Right ventricle myocardium superior (tissue), 1 donor: ENCODE data around the gene IER5L. TPM values are rescaled to one million over a fixed set of nuclear protein-coding genes. Genes with fewer than 3 reads are reported as not detected.
"Not testable (repeated sequence)": the region's sequence is repeated elsewhere in the genome, so short reads cannot be mapped to it uniquely, and the experiment has no call there.

Experiments used
- ATAC-seq: fragments of 200-7000 bp; cut with Tn5 transposase; one replicate; pipeline ENCODE4 v1.9.1; 2020; ENCODE audit warnings: mild to moderate bottlenecking; ENCODE audit not compliant: poor library complexity
- DNase-seq: peaks from one replicate; pipeline ENCODE4 v3.0.0-alpha.2; 2020
- intact Hi-C: fragments of 100-400 bp; cut with DNase I; formaldehyde crosslinking; loops from one replicate; pipeline ENCODE4 v1.11.2; 2022
- total RNA-seq: library from RNA; stranded (reverse); fragmentation: NEBNext Ultra II Directional; extraction: Animal tissue kit (Norgen Biotek cat#: 25700); gene quantifications from one replicate; pipeline ENCODE4 v1.2.1, GENCODE V29; 2021
- donor health status: DM: no; HTN: yes; CAD: no; lungs with severe emphysema.

IER5L gene
- total RNA-seq, 1 donor from 2014 or later: 3.5 TPM

DNA sequence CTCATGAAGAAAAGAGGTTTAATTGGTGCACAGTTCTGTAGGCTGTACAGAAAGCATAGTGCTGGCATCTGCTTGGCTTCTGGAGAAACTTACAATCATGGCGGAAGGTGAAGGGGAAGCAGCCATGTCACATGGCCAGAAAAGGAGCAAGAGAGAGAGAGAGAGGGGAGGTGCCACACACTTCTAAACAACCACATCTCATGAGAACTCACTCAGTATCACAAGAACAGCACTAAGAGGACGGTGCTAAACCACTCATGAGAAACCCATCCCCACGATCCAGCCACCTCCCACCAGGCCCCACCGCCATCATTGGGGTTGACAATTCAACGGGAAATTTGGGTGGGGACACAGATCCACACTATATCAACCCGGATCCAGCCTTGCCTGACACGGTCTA is 28.8 kb upstream of the IER5L start:
- ATAC-seq (no peak), DNase-seq (no peak)
- intact Hi-C loops: no loop called here

DNA sequence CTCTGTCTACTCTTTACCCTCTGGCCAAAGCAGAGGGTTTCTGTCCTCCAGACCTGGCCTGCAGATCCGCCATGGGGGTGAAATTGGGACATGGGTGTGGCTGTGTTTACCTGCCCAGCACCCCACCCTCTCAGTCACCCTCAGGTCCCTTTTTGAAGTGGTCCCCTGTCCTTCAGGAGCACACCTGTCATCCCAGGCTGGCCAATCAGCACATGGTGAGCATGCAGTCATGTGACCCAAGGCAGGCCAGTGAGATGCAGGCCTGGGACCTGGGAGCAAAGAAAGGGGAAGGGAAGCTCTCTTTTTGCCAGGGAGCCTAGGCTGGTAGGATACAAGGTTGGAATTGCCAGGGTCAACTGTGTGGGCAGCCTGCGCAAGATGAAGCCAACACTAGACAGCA is 28.3 kb upstream of the IER5L start:
- ATAC-seq: no peak
- intact Hi-C loops: no loop called here
- no peak for DNase-seq

DNA sequence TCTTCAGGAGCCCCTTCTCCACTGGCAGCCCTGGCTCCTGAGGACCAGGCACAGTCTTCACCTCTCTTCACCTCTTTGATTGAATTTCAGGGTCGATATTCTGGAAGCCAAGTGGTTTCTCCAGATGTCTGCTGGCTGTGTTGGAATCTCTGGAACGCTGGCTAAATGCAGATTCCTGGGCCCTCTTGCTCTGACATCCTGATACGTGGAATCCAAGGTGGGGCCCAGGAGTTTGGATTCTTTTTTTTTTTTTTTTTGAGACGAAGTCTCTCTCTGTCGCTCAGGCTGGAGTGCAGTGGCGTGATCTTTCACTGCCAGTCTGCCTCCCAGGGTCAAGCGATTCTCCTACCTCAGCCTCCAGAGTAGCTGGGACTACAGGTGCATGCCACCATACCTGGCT is 26.8 kb upstream of the IER5L start:
- ATAC-seq: no peak
- no peak for DNase-seq
- intact Hi-C loops: no loop called here

DNA sequence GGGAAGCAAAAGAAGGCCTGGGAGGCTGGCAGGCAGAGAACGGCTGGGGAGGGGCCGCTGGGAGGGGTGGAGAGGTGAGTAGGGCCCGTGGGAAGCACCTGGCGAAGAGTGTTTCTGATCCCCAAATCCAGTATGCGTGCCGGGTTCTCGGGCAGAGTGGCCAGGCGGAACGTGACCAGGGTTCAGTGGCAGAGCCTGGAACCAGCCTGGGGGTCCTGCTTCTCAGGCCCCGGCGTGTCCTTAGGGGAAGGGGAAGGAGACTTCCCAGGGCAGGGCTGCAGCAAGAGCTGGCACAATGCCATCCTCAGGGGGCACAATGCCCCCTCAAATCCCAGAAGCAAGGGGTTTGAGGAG is 25.5 kb upstream of the IER5L start:
- no peak for DNase-seq
- intact Hi-C loops: no loop called here
- no peak for ATAC-seq

DNA sequence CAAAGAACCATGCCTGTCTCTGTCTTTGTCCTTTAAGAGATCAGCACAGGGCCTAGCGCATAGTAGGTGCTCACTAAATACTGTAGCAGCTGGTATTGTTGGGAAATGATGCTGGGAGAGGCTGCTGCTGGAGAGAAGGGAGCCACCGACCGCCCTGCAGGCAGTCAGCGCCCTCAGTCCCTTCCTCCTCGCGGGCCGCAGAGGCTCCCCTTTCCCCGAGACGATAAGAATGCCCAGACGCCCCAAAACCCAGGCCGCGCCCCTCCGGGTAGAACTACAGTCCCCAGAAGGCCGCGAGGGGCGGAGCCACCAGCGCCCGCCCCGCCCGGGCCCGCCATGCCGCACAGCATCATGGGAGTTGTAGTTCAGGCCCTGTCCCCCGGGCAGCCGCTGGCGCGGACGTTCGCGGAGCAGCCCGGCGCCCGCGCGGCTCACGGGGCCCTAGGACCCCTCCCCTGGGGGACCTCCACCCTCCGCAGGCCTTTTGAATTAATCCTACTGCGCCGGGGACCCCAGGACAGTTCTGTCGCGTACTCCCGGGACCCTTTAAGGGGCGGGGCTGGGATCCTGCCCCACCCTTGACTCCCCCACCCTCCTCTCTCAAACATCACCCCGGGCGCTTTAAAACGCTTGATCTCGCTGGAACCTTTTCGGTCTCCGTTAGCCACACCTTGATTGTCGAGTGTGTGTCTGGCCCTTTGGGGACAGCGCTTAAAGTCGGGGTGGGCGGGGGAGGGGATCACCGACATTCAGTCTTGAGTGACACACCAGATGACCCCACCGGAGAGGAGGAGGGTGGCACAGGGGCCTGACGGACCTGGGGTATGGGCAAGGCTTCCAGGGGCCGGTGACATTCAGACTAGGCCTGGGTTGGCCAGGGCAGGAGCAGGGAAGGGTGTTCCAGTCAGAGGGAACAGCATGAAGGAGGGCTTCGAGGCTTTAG is 24.8 kb upstream of the IER5L start:
- DNase-seq (peak; percentile 93), ATAC-seq (peak; percentile 97)
- intact Hi-C loops: no loop called here

DNA sequence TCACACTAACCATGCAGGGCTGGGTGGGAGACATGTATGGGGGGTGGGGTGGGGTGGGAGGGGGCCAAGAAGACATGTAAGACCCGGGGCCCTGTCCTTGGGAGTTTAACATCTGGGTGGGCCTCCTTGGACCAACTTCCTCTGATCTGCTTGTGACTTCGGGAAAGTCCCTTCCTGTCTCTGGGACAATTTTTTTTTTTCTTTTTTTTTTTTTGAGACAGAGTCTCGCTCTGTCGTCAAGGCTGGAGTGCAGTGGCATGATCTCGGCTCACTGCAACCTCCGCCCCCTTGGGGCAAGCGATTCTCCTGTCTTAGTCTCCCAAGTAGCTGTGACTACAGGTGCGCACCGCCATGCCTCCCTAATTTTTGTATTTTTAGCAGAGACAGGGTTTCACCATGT is 23.8 kb upstream of the IER5L start:
- DNase-seq: no peak
- intact Hi-C loops: no loop called here
- no peak for ATAC-seq

DNA sequence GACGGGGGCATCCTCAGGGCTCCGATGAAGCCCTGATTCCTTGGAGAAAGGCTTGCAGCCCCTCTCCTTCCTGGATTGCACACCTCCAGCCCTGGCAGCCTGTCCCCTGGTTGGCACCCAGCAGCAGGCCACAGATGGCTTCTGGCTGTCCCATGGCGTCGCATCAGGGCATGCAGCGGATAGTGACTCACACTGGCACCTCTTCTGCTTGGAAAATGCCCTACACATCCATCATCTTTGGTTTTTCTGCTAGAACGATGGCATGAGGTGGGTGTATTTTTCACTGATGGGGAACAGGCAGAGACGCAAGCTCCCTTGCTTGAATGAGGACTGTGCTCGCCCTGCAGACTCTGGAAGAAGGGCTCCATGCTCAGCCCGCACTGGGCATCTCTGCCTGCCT is 23.2 kb upstream of the IER5L start:
- ATAC-seq: no peak
- intact Hi-C loops: no loop called here
- no peak for DNase-seq

DNA sequence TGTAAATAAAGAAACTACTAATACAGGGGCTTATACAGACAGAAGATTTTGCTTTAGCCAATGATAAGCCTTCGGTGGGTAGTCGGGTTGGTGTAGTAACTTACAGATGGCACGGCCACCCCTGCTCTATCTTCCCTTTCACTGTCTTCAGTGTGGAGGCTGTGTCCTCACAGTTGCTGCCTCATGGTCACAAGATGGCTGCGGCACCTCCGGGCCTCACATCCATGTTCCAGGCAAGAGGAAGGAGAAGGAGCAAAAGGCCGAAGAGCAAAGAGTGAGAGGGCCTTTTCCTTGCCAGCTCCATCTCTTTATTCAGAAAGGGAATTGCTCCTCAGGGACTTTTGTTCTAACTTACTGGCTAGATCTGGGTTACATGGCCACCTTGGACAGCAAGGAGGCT is 22.2 kb upstream of the IER5L start:
- DNase-seq (no peak), ATAC-seq (no peak)
- intact Hi-C loops: no loop called here

DNA sequence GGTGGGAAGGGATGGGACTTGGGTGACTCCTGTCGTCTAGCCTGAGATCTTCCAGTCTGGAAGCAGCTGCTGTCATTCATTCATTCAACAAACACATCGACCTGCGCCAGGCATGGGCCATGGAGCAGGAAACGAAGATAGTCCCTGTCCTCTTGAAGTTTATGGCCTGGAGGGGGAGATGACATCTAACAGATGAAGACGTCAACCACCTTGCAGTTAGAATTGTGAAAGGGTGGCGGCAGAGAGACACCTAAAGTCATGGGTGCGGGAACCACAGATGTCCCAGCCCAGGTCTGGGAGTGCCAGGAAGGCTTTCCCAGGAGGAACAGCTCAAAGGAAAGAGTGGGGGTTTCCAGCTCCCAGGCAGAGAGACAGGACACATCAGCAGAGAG is 21.0 kb upstream of the IER5L start:
- ATAC-seq (no peak), DNase-seq (no peak)
- intact Hi-C loops: no loop called here

DNA sequence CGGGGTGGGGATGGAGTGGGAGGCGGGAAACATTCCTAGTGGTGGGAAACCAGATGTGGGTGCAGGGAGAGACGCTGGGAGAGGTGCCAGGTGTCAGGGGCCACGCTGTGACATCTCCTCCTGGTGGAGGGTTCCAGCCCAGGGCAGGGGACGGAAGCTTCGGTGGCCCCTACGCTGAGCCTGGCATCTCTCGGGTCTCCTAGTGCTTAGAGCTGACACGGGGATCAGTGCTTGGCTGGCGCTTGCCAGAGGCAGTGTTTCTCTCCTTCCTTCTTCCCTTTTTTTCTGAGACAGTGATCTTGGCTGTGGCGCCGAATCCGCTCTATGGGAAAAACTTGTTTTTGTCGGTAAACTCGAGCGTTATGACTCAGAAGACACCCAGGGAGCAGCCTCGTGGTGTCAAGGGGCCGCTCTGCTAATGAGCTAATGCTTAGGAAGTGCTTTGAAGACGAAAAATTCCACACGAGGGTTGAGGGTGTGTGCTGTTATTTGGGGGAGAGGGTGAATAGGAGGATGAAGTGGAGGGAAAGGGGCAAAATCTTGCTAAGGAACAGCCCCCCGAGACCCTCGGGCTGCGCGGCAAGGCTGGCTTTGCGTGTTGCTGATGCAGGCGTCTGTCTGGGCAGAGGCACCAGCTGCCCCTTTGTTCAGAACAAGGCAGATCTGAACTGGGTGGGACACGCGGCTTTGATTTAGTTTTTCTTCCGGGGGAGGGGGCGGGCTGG is 20.4 kb upstream of the IER5L start:
- peak; percentile 50 for ATAC-seq
- DNase-seq: peak; percentile 78

DNA sequence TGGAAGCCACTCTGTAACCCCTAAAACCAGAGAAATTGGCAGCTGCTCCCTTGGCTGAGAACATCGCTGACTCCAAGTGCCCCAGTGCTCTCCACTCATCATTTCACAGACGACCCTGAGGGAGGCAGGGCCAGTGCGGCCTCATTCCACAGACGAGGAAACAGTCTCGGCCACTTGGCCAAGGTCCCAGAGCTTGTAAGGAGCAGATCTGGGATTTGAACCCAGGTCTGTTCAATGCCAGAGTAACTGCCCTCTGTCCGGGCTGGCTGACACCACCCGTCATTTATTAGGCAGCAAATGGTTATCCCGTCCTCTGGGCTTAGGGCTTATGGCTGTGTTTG is 19.9 kb upstream of the IER5L start:
- intact Hi-C loops: no loop called here
- peak; percentile 2 for ATAC-seq
- peak; percentile 66 for DNase-seq

More for the DNA sequence above, 20.4 kb upstream of the IER5L start:
- intact Hi-C loops: no loop called here

DNA sequence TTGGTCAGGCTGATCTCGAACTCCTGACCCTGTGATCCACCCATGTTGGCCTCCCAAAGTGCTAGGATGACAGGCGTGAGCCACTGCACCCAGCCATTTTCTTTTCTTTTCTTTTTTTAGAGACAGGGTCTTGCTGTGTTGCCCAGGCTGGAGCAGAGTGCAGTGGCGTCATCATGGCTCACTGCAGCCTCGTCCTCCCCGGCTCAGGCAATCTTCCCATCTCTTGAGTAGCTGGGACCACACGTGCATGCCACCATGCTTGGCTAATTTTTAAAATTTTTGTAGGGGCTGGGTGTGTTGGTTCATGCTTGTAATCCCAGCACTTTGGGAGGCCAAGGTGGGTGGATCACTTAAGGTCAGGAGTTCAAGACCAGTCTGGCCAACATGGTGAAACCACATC is 19.0 kb upstream of the IER5L start:
- ATAC-seq, DNase-seq, intact Hi-C loops: not testable (repeated sequence)

DNA sequence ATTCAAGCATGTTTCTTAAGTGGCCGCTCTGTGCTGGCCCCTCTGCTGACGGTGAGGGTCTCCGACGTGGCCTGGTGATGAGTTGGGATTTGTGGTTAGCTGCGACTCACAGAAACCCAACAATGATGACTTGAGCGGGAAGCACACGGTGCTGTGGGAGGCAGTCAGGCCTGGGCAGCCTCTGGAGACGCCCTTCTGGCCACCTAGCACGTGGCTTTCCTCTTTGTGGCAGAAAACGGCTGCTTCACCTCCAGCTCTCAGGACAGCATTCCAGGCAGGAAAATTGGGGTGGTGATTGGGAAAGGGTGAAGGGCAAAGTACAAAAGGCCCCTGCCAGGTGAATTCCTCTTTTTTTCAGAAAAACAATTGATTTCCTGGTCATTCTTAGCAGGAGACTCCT is 17.5 kb upstream of the IER5L start:
- DNase-seq (no peak), ATAC-seq (no peak)
- intact Hi-C loops: no loop called here

DNA sequence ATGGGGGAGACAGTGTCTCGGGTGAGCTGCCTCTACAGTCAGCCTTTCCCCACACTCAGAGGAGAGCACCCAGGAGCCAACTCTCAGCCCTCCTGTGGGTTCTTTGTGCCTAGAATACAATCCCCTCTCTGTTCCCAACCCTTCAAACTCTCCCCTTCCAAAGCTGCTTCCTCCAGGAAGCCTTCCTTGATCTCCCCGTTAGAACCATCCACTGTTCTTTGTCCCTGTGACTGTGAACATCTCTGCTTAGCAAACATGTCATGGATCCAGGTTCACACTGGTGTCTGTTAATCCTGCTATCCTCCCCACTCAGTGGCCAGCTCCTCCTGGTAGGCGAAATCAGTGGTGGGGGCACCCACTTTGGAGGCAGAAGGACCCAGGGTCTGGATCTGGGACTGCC is 16.2 kb upstream of the IER5L start:
- intact Hi-C loops: no loop called here
- ATAC-seq (no peak), DNase-seq (no peak)

DNA sequence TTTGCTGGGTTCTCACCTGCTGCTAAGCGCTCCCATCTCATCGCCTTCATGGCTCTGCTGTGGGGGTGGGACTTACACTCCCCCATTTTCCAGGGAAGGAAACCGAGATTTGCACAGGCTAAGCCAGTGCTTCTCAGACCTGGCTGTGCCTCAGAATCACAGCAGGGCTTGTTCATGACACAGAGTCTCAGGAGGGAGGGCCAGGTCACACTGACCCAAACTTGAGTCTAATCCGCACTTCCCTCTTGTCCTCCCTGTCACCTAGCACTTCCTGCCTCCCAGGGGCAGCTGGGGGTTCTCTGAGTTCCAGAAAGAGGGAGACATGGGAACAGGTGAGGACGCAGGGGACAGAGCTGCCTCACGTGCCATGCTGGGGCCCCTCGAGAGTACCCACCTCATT is 15.6 kb upstream of the IER5L start:
- intact Hi-C loops: no loop called here
- ATAC-seq (no peak), DNase-seq (no peak)

DNA sequence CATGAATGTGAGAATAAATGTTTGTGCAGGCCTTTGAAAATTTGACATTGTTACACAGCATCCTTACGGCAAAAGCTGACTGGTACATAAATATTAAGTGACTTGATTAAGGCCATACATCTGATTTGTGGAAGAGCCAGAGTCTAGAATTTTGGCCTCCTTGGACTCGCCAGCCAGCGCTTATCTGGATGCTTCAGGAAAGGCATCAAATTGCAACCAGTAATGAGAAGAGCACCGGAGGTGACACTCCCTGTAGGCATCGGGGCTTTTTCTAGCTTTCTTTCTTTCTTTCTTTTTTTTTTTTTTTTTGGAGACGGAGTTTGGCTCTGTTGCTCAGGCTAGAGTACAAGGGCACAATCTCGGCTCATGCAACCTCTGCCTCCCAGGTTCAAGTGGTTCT is 13.2 kb upstream of the IER5L start:
- ATAC-seq: no peak
- intact Hi-C loops: no loop called here

DNA sequence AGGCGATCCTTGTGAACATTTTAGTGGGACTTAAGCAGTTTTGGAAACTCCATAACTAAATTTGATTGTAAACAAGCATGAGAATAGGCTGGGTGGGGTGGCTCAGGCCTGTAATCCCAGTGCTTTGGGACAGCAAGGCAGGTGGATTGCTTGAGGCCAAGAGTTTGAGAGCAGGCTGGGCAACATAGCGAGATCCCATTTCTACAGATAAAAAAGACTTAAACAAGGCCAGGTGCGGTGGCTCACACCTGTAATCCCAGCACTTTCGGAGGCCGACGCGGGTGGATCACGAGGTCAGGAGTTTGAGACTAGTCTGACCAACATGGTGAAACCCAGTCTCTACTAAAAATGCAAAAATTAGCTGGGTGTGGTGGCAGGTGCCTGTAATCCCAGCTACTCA is 11.9 kb upstream of the IER5L start:
- intact Hi-C loops, ATAC-seq: not testable (repeated sequence)

More for the DNA sequence above, 13.2 kb upstream of the IER5L start:
- no peak for DNase-seq

DNA sequence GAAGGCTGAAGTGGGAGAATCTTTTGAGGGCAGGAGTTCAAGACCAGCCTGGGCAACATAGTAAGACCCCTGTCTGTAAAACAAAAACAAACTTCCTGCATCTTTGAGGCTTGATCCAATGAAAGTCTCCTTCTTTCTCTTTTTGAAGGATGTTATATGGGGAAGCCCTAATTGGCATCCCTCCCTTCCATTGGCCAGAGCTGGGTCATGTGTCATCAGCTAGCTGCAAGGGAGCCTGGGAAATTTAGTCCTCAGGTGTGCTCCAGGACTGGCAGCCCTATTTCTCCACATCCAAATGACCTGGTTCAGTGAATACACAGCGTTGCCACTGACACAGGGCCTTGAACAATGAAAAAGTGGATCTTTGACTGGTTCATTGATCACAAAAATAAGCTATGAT is 9.0 kb upstream of the IER5L start:
- intact Hi-C loops: no loop called here
- no peak for ATAC-seq
- no peak for DNase-seq

More for the DNA sequence above, 11.9 kb upstream of the IER5L start:
- not testable (repeated sequence) for DNase-seq

DNA sequence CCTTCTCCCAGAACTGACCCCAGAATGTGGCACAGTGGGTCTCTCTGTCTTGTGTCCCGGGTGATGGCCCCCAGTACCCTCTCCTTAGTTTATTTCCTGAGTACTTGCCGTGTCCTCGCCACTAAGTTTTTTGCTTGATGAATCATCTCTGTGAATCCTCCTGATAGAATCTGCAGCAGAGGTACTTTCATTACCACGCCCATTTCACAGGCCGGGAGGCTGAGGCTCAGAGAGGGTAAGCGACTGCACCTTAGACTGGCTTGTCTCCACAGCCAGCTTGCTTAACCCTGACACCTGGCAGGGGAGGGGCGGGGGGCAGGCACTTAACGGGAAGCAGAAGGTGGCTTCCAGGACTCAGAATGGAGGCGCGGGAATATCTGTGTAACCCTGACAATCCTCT is 7.9 kb upstream of the IER5L start:
- intact Hi-C loops: no loop called here
- DNase-seq (no peak), ATAC-seq (no peak)

DNA sequence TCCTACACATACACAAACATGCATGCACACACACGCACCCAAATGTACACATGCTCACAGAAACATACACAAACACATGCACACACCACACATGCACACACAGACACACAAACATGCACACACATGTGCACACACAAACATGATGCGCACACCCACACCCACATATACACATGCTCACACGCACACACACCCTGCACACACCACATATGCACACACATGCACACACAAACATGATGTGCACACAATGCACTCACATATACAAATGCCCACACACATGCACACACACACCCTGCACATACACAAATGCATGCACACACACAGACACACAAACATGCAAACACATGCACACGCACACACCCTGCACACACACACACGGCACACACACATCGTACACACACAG is 7.3 kb upstream of the IER5L start:
- ATAC-seq (no peak), DNase-seq (no peak)
- intact Hi-C loops: no loop called here
